ENCODE data around the gene ZDHHC8.
A peak's percentile ranks its signal among the peaks of the same experiment; 100 is the strongest.

The ZDHHC8 gene

DNA sequence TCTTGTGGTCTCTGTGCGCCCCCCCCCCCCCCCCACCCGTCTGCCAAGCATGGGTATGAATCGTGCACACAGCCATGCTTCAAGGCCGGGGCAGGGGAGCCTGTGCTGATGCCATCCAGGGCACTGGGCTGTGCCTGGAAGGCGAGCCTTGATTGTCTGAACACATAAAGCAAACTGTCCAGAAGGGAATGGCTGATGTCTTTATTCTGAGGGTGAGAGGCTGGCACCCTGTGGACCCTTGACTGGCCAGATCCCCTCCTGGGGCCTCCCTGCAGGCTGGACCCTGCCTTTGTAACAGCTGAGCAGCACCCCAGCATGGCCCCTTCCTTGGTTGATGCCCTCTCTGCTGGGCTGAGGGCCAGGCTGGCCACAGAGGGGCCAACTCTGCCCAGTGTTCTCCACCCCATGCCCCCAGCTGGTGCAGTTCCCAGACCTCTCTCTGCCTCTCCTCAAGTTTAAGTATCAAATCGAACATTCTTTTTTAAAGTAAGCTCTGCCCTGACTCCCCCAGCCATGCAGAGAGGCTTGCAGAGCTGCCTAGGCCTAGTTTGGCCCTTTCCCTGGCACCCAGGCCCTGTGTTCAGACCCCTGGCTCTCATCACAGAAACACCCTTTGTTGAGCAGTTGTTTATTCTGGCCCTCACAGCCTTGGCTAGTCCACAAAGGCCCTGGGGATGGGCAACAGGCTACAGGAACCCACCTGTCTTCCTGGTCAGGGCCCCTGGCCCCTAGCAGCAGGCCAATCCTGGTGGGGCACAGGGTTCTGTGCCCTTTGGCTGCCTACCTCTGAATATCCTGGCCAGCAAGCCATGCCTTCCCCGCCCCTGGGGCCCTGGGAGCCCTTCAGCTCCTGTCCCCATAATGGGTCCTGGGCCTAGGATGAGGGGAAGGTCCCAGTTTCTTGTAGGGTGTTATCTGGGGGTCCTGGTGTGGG is 19.6 kb upstream of the ZDHHC8 start:
- no peak overlapping the region for H3K9ac ChIP-seq (ENCODE audit: low read length)
- H3K4me3 ChIP-seq (ENCODE audit: low read length): no peak overlapping the region
- H3K9me3 ChIP-seq (ENCODE audit: control insufficient read depth, low read length): no peaks in the 10 kb centered on the region
- no peaks in the 10 kb centered on the region for H3K27me3 ChIP-seq (ENCODE audit: control insufficient read depth, insufficient read depth, low read length)
- peaks cover 8% of the 10 kb centered on the region for H3K36me3 ChIP-seq (ENCODE audit: control insufficient read depth, insufficient read depth, low read length)
- H3K4me1 ChIP-seq (ENCODE audit: control insufficient read depth, insufficient read depth, low read length): peaks cover 6% of the 10 kb centered on the region

GRCh38 chr22:20112623-20113511 is 18.7 kb upstream of the ZDHHC8 start:
- H3K4me1 ChIP-seq (ENCODE audit: control insufficient read depth, insufficient read depth, low read length): peaks cover 6% of the 10 kb centered on the region
- no peaks in the 10 kb centered on the region for H3K27me3 ChIP-seq (ENCODE audit: control insufficient read depth, insufficient read depth, low read length)
- H3K36me3 ChIP-seq (ENCODE audit: control insufficient read depth, insufficient read depth, low read length): peaks cover 3% of the 10 kb centered on the region
- H3K9me3 ChIP-seq (ENCODE audit: control insufficient read depth, low read length): no peaks in the 10 kb centered on the region
- H3K9ac ChIP-seq (ENCODE audit: low read length): no peak overlapping the region
- H3K4me3 ChIP-seq (ENCODE audit: low read length): no peak overlapping the region

GRCh38 chr22:20113551-20114310 is 17.9 kb upstream of the ZDHHC8 start:
- no peaks in the 10 kb centered on the region for H3K27me3 ChIP-seq (ENCODE audit: control insufficient read depth, insufficient read depth, low read length)
- H3K9ac ChIP-seq (ENCODE audit: low read length): no peak overlapping the region
- H3K4me1 ChIP-seq (ENCODE audit: control insufficient read depth, insufficient read depth, low read length): peaks cover 12% of the 10 kb centered on the region
- H3K36me3 ChIP-seq (ENCODE audit: control insufficient read depth, insufficient read depth, low read length): peaks cover 3% of the 10 kb centered on the region
- no peak overlapping the region for H3K4me3 ChIP-seq (ENCODE audit: low read length)
- no peaks in the 10 kb centered on the region for H3K9me3 ChIP-seq (ENCODE audit: control insufficient read depth, low read length)

- no peaks in the 10 kb centered on the region for H3K9me3 ChIP-seq (ENCODE audit: control insufficient read depth, low read length)
- H3K9ac ChIP-seq (ENCODE audit: low read length): no peak overlapping the region
- peaks cover 15% of the 10 kb centered on the region for H3K4me1 ChIP-seq (ENCODE audit: control insufficient read depth, insufficient read depth, low read length)
- no peaks in the 10 kb centered on the region for H3K27me3 ChIP-seq (ENCODE audit: control insufficient read depth, insufficient read depth, low read length)
- no peak overlapping the region for H3K4me3 ChIP-seq (ENCODE audit: low read length)
- no peaks in the 10 kb centered on the region for H3K36me3 ChIP-seq (ENCODE audit: control insufficient read depth, insufficient read depth, low read length)
Measured at GRCh38 chr22:20114506-20115475, 16.8 kb upstream of the ZDHHC8 start.

GRCh38 chr22:20115691-20116375 is 15.8 kb upstream of the ZDHHC8 start, which contains the start of gene RANBP1:
TSS of gene RANBP1 (plus strand) at chr22:20116104. CDS start at chr22:20116185, 81 bp downstream.
- H3K9ac ChIP-seq (ENCODE audit: low read length): peak within 1 kb of the TSS; percentile 83
- H3K27me3 ChIP-seq (ENCODE audit: control insufficient read depth, insufficient read depth, low read length): no peaks in the 10 kb centered on the region
- H3K4me3 ChIP-seq (ENCODE audit: low read length): peak within 1 kb of the TSS; percentile 63
- peaks cover 15% of the 10 kb centered on the region for H3K4me1 ChIP-seq (ENCODE audit: control insufficient read depth, insufficient read depth, low read length)
- no peaks in the 10 kb centered on the region for H3K36me3 ChIP-seq (ENCODE audit: control insufficient read depth, insufficient read depth, low read length)
- H3K9me3 ChIP-seq (ENCODE audit: control insufficient read depth, low read length): no peaks in the 10 kb centered on the region

- Histone ChIP-seq H3K36me3 (ENCODE audit: control insufficient read depth, insufficient read depth, low read length) (no peaks in the 10 kb centered on the region), H3K4me3 (ENCODE audit: low read length) (peak overlapping the region; percentile 63), H3K9me3 (ENCODE audit: control insufficient read depth, low read length) (no peaks in the 10 kb centered on the region), H3K9ac (ENCODE audit: low read length) (peak overlapping the region; percentile 83), H3K27me3 (ENCODE audit: control insufficient read depth, insufficient read depth, low read length) (no peaks in the 10 kb centered on the region), H3K4me1 (ENCODE audit: control insufficient read depth, insufficient read depth, low read length) (peaks cover 15% of the 10 kb centered on the region)
Measured at GRCh38 chr22:20116376-20116950, 15.1 kb upstream of the ZDHHC8 start.

DNA sequence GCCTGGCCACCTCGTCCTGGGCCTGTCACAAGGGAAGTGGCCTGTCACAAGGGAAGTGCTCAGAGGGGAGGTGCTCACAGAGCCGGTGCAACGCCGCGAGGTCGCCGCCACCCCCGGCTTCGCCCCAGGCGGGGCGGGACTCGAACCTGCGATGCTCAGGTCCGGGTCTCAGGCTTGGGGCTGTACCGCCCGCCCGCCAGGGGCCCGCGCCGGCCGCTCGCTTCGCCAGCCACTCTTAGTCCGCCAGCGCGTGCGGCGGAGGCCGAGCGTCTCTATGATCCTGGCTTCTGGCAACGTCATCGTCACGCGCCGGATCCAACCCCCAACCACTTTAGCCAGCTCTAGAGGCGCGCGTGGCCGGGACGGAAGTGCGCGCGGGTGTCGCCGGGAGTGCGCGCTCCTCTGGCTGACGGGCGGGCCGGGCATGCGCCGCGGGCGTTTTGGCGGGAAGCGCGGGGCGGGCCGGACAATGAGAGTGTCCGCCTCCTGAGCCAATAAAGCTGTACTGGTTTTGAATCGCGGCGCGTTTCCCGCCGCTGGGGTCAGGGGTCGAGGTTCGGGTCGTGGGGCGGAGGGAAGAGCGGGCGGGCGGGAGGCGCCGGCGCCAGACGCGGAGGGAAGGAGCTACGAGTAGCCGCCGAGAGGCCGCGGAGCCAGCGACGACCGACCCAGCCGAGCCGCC is 14.5 kb upstream of the ZDHHC8 start, which contains the start of gene TRMT2A:
TSS of gene TRMT2A (minus strand) at position 276 of the 682 bp plus-strand sequence. CDS start 320 bp downstream, outside the sequence.
- H3K9ac ChIP-seq (ENCODE audit: low read length): peak within 1 kb of the TSS; percentile 83
- no peaks in the 10 kb centered on the region for H3K9me3 ChIP-seq (ENCODE audit: control insufficient read depth, low read length)
- peak within 1 kb of the TSS; percentile 63 for H3K4me3 ChIP-seq (ENCODE audit: low read length)
- H3K4me1 ChIP-seq (ENCODE audit: control insufficient read depth, insufficient read depth, low read length): peaks cover 15% of the 10 kb centered on the region
- H3K36me3 ChIP-seq (ENCODE audit: control insufficient read depth, insufficient read depth, low read length): no peaks in the 10 kb centered on the region
- H3K27me3 ChIP-seq (ENCODE audit: control insufficient read depth, insufficient read depth, low read length): no peaks in the 10 kb centered on the region

GRCh38 chr22:20117633-20118299 is 13.8 kb upstream of the ZDHHC8 start:
- no peaks in the 10 kb centered on the region for H3K27me3 ChIP-seq (ENCODE audit: control insufficient read depth, insufficient read depth, low read length)
- H3K4me3 ChIP-seq (ENCODE audit: low read length): peak overlapping the region; percentile 56
- H3K4me1 ChIP-seq (ENCODE audit: control insufficient read depth, insufficient read depth, low read length): peaks cover 15% of the 10 kb centered on the region
- H3K9ac ChIP-seq (ENCODE audit: low read length): peak overlapping the region; percentile 65
- no peaks in the 10 kb centered on the region for H3K9me3 ChIP-seq (ENCODE audit: control insufficient read depth, low read length)
- H3K36me3 ChIP-seq (ENCODE audit: control insufficient read depth, insufficient read depth, low read length): no peaks in the 10 kb centered on the region

DNA sequence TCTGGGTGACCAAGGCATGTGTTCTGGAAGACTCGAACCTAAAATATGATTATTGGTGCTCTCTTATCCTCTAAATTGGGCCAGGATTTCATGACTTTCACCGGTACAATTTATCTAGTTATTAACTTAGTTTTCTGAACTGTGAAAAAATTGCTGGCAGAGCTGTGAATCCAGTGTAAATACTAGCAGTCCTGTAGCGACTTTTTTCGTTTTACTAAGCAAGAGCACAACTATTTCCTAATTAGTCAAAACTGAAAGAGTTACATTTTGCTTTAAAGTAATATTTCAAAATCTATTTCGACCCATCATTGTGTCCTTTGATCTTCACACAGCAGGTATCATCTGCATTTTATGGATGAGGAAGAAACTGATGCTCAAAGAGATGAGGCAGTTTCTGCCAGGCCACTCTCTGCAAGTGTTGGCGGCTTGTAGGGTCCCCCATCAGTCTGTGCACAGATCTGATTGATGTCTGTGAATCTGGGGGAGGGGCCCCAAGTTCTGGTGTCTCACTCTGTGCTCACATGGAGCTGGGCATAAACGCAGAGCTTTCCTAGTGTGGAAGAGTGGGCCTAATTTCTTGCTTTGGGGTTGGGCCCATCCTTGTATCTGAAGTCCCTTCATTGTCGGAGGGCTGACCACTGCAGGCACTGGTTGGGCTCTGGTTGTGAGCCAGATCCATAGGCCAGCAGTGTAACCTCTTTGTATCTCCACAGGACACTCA is 13.1 kb upstream of the ZDHHC8 start:
- Histone ChIP-seq H3K36me3 (ENCODE audit: control insufficient read depth, insufficient read depth, low read length) (no peaks in the 10 kb centered on the region), H3K4me3 (ENCODE audit: low read length) (peak overlapping the region; percentile 56), H3K4me1 (ENCODE audit: control insufficient read depth, insufficient read depth, low read length) (peaks cover 15% of the 10 kb centered on the region), H3K9ac (ENCODE audit: low read length) (peak overlapping the region; percentile 65), H3K27me3 (ENCODE audit: control insufficient read depth, insufficient read depth, low read length) (no peaks in the 10 kb centered on the region), H3K9me3 (ENCODE audit: control insufficient read depth, low read length) (no peaks in the 10 kb centered on the region)
